Left renal pelvis (tissue), 4 donors: ENCODE measurements around the gene VPS35L. TPM values are rescaled to one million over a fixed set of nuclear protein-coding genes. Genes with fewer than 3 reads are reported as not detected.
"Not testable (repeated sequence)": the region's sequence is repeated elsewhere in the genome, so short reads cannot be mapped to it uniquely, and the experiment has no call there.

Source experiments
- DNase-seq, 4 donors: peaks; one replicate each; pipeline ENCODE4 v3.0.0-alpha.2; 2013; ENCODE audit warnings: low read depth in 4 of 4, low spot score in 3 of 4
- polyA plus RNA-seq, 4 donors: library from polyadenylated mRNA; unstranded; fragments of 120-200 nt; gene quantifications; one replicate each; pipeline ENCODE4 v1.2.1, GENCODE V29; 2013; ENCODE audit not compliant: insufficient read length in 4 of 4

Gene VPS35L
- polyA plus RNA-seq, 4 donors, result 46.0 to 65.0 (median 63.5) TPM

DNA sequence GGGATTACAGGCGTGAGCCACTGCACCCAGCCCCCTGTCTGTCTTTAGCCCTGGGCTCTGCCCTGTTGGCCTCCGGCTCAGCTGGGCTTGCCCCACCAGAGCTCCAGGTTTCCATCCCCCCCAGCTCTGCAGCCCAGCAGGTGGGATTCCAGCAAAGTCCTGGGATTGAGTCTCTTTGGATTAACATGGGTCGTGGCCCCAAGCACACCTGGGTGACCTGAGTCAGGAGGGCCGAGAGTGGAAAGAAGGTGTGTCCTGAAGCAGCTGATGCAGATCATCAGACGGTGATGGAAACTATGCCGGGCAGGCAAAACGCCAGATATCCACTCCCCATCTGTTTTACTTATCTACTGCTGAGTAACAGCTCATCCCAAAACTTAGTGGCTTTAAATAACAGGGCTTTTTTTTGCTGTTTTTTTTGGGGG is 90.1 kb downstream of the VPS35L start:
- no peak for DNase-seq

GRCh38 chr16:19649980-19650379 is 94.5 kb downstream of the VPS35L start:
- DNase-seq, result no peak

DNA sequence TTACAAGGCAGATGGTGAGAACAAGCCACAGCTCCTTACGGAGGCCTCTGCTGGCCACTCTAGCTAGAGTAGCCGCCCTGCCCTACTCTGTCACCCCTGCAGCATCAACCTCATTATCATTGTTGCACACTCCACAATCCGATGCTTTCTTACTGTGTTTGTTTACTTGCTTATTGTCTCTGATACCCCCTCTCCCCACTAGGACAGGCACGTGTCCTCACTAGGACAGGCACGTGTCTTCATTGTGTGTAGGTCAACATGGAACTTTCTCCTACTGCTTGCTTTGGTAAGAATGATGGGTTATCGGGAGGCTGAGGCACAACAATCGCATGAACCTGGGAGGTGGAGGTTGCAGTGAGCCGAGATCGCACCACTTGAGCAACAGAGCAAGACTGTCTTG is 98.6 kb downstream of the VPS35L start:
- DNase-seq, result no peak

DNA sequence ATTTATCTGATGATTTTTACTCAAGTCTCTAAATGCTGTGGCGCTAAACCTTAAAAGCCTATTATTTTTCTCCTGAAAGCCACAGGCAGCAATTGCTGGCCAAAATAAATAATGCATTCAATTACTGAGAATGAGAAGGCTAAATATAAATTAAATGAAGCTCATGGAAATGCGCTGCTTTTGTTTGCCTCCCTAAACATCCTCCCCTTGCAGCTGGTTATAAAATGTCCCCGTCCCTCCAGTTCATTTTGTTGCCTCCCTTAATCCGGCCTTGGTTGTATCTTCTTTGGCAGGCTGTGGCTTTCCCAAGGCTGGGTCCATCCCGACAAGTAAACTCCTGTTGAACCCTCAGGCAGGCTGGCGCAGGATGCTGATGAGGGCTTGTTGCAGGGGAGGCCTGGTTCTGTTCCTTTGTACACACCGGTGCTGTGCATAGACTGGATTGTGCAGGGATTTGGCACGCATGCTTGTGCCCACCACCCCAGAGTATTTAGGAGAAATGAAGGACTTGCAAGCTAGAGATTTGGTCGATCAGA is 99.8 kb downstream of the VPS35L start:
- no peak for DNase-seq

GRCh38 chr16:19657831-19658230 is 102.3 kb downstream of the VPS35L start:
- DNase-seq, result no peak

DNA sequence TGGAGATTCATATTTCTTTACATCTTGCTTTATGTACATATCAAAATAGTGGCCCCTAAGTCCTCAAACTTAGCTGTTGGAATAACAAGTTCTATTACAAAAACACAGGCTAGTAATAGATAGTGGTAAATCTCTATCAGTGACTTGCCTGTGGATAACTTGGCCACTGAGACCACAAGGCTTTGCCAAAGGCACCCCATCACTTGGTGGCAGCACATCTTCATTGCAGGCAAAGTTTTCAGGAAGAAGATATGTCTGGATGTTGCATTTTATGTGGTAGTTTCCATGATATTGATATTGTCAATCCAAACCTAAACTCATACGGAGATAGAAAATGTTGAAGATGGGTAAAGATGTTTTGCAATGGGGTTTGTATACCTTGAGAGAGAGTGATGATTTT is 104.1 kb downstream of the VPS35L start:
- DNase-seq, result no peak

GRCh38 chr16:19660432-19660831 is 104.9 kb downstream of the VPS35L start:
- no peak for DNase-seq

DNA sequence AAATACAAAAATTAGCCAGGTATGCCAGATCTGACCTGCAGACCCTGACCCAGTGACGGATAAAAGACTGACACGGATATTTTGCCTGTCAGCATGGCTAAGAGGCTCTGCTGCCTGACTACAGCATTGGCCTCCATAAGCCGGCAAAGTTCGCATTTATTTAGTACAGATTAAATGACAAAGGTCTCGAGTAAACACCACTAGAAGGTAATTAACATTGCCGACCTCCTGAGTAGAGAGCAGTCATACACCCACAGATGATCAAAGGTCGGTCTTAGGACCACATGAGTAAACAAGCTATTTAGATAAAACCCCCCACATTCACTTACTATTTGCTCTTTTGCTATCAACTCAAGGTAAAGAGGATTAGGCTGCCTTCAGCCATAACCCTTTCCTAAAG is 106.8 kb downstream of the VPS35L start:
- DNase-seq, result no peak

GRCh38 chr16:19664166-19664565 is 108.7 kb downstream of the VPS35L start:
- no peak for DNase-seq

DNA sequence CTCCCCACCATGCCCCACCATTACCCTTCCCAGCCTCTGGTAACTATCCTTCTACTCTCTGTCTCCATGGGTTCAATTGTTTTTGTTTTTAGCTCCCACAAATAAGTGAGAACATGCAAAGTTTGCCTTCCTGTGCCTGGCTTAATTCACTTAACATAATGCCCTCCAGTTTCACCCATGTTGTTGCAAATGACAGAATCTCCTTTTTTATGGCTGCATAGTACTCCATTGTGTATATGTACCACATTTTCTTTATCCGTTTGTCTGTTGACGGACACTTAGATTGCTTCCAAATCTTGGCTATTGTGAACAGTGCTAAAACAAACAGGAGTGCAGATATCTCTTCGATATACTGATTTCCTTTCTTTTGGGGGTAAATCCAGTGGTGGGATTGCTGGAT is 109.8 kb downstream of the VPS35L start:
- not testable (repeated sequence) for DNase-seq

DNA sequence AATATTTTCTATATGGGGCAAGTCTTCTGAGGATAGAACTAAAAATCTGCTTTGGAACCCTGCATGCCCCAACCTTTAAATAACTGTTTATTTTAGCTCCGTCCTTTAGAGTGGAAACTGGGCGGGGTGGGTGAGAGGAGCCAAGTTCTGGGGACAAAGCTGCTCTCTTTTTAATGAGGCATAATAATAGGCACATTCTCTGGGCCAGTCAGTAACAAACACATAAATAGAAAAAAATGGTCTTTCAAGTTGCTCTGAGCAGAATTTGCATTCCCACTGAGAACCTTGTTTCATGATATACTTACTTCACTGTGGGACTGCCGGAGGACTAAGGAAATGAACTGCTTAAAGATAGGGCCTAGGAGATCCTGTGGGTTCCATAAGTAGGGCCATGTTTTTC is 111.0 kb downstream of the VPS35L start:
- DNase-seq, result no peak

GRCh38 chr16:19672378-19672777 is 116.9 kb downstream of the VPS35L start:
- no peak for DNase-seq

- DNase-seq, result no peak
These were observed 119.0 kb downstream of the VPS35L start for GRCh38 chr16:19674485-19674884.

GRCh38 chr16:19677402-19677801 is 121.9 kb downstream of the VPS35L start:
- no peak for DNase-seq

- DNase-seq, result no peak
These were observed 123.3 kb downstream of the VPS35L start for GRCh38 chr16:19678804-19679203.

- not testable (repeated sequence) for DNase-seq
These were observed 123.8 kb downstream of the VPS35L start for GRCh38 chr16:19679281-19679680.

DNA sequence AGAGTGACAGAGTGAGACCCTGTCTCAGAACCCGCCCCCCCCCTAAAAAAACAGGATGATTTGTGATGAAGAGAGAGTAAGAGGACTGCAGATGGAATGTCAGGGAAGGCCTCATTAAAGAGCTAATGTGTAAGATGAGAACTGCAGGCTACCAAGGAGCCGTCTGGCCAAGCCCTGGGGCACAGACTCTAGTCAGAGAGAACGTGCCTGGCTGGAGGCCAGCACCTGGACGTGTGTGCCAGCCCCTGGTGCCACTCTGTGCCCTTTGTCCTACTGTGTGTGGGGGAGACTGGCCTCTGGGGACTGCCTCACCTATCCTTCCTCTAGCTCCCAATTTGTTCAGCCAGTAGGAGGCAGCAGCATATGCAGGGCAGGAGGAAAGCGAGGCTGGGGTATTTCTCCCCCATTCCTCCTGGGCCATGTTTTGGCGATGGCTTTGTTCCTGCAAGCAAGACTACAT is 125.4 kb downstream of the VPS35L start:
- DNase-seq, result peak in 1 of 4 donors; percentile 12

- no peak for DNase-seq
These were observed 126.1 kb downstream of the VPS35L start for GRCh38 chr16:19681637-19682036.

DNA sequence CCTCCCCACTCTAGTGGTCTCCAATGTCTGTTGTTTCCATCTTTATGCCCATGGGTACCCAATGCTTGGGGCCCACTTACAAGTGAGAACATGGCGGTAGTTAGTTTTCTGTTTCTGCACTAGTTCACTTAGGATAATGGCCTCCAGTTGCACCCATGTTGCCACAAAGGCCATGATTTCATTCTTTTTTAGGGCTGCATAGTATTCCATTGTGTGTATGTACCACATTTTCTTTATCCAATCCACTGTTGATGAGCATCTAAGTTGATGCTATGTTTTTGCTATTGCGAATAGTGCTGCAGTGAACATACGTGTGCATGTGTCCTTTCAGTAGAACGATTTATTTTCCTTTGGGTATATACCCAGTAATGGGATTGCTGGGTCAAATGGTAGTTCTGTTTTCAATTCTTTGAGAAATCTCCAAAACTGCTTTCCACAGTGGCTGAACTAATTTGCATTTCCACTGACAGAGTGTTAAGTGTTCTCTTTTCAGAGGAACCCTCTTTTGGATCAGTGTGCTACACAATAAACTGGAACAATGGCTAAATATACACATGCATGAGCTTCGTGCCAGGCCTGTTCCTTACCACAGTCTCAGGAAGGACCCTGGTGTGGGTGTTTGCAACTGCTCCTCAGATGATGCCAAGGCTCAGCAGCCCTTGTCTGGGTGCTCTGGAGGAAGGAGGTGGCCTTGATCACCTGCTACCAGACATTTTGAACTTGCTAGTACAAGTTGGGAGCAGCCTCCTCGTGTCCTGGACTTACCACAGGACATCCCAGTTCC is 128.1 kb downstream of the VPS35L start:
- no peak for DNase-seq

DNA sequence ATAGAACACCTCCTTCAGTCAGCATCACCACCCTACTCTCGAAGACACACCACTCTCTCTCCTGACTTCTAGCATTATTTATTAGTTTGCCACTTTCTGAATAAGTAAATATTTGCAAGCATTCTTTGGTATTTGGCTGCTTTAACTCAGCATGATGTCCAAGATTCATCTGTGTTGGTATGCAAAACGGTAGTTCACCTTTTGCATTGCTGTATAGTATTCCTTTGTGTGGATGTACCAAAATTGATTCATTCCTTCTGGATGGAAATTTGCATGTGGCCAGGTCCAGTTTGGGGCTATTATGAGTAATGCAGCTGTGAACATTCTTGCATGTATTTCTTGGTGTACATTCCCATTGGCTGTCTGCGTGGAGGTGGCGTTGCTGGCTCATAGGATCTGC is 129.7 kb downstream of the VPS35L start:
- DNase-seq, result no peak

DNA sequence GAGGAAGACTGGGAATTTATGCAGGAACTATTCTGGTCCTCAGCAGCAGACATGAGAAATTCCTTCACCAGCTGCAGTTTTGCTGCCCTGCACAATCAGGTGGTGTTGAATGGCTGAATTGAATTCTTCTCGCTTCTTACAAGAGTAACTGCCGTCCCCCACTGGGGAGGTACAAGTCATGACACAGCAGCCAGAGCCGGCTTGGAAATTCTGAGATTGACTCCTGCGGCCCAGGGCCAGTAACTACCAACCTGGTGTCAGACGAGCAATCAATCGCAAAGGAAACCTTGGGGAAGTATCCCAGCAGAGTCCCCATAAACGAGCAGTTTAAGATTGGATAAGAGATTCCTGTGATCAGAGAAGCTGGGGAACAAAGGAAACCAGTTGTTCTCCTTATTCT is 131.8 kb downstream of the VPS35L start:
- no peak for DNase-seq

DNA sequence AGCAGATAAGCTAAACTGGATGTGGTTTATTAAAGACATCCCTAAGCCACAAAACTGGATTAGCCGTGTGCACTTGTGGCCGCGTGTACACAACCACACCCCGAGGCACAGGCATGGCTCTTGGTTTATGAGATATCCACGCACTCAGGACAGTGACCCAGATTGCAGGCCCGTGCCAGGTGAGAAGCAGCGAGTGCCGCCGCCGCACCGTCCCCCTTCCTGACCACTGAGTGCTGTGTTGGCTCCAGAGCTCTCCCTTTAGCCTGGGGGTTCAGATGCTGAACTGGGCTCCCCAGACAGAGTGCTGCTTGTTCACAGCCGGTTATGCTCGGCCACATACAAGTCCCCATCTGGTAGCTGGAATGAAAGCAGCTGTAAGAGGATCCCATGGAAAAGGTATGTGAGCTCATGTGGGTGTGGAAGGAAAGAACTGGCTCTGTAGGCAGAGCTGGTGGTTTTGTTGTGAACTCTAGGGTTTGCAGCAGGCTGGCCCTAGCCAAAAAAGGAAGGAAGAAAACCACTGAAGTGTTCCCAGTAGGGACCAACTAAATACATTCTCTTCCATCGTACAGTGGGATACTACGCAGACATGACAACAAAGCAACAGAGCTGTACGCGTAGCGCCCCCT is 133.0 kb downstream of the VPS35L start:
- no peak for DNase-seq
